KG1 (cell line): Measurements from ENCODE around the gene CNDP1.
"Not testable (repeated sequence)": the region's sequence is repeated elsewhere in the genome, so short reads cannot be mapped to it uniquely, and the experiment has no call there.

Experiments
- DNase-seq: peaks from one replicate; lab custom pipeline; 2025; lab: John Stamatoyannopoulos, UW

The CNDP1 gene

GRCh38 chr18:74534150-74534969 is at the start of gene CNDP1:
Gene CNDP1, plus strand, starts transcription at chr18:74534500. Its CDS starts 168 bp downstream, at chr18:74534668.
- DNase-seq: no peak

GRCh38 chr18:74486119-74486849 is 48.0 kb upstream of the CNDP1 start:
- no peak for DNase-seq

GRCh38 chr18:74488354-74488753 is 45.9 kb upstream of the CNDP1 start:
- DNase-seq: no peak

GRCh38 chr18:74488864-74489263 is 45.4 kb upstream of the CNDP1 start:
- no peak for DNase-seq

- DNase-seq: no peak
Observed at GRCh38 chr18:74489676-74490075, 44.6 kb upstream of the CNDP1 start.

- no peak for DNase-seq
Observed at GRCh38 chr18:74492259-74492658, 42.0 kb upstream of the CNDP1 start.

GRCh38 chr18:74493689-74494088 is 40.6 kb upstream of the CNDP1 start:
- peak; percentile 5 for DNase-seq

GRCh38 chr18:74494514-74494913 is 39.8 kb upstream of the CNDP1 start:
- DNase-seq: no peak

- DNase-seq: peak; percentile 96
Observed at GRCh38 chr18:74495581-74496507, 38.5 kb upstream of the CNDP1 start, which contains the start of gene CNDP2. Gene CNDP2, plus strand, starts transcription at chr18:74496363. Its CDS starts 3,611 bp downstream, at chr18:74499974.

GRCh38 chr18:74496508-74497323 is 37.6 kb upstream of the CNDP1 start:
- DNase-seq: peak; percentile 17

- DNase-seq: no peak
Observed at GRCh38 chr18:74497324-74497676, 37.0 kb upstream of the CNDP1 start.

GRCh38 chr18:74497778-74498177 is 36.5 kb upstream of the CNDP1 start:
- DNase-seq: no peak

- peak; percentile 65 for DNase-seq
Observed at GRCh38 chr18:74498712-74499627, 35.3 kb upstream of the CNDP1 start.

GRCh38 chr18:74499633-74500032 is 34.7 kb upstream of the CNDP1 start:
- peak; percentile 65 for DNase-seq

GRCh38 chr18:74500372-74500771 is 33.9 kb upstream of the CNDP1 start:
- DNase-seq: no peak

- not testable (repeated sequence) for DNase-seq
Observed at GRCh38 chr18:74500774-74501173, 33.5 kb upstream of the CNDP1 start.

GRCh38 chr18:74501386-74501785 is 32.9 kb upstream of the CNDP1 start:
- DNase-seq: no peak

- DNase-seq: no peak
Observed at GRCh38 chr18:74503137-74503536, 31.2 kb upstream of the CNDP1 start.

GRCh38 chr18:74505776-74506175 is 28.5 kb upstream of the CNDP1 start:
- DNase-seq: no peak

GRCh38 chr18:74506448-74507084 is 27.7 kb upstream of the CNDP1 start:
- DNase-seq: no peak
